ENCODE results near the gene ZNF318.
"Not testable (repeated sequence)": the region's sequence is repeated elsewhere in the genome, so short reads cannot be mapped to it uniquely, and the experiment has no call there.

The ZNF318 gene

GRCh38 chr6:43359831-43360230, 9.6 kb downstream of the ZNF318 start:
- H2BK5ac ChIP-seq (ENCODE audit: low read length): no peak overlapping the region
- no peak overlapping the region for H2BK120ac ChIP-seq (ENCODE audit: low read depth, low read length)
- no peak overlapping the region for H3K18ac ChIP-seq (ENCODE audit: low read length)
- H3K4me2 ChIP-seq (ENCODE audit: insufficient read depth, low read length, poor library complexity, severe bottlenecking): no peak overlapping the region
- H3K23ac ChIP-seq (ENCODE audit: low read depth, low read length, poor library complexity): no peak overlapping the region
- H2AFZ ChIP-seq (ENCODE audit: low read length): no peak overlapping the region
- H3K79me1 ChIP-seq (ENCODE audit: low read depth, low read length): no peaks in the 10 kb centered on the region
- H4K8ac ChIP-seq (ENCODE audit: low read depth, low read length): no peak overlapping the region
- H3K27ac ChIP-seq (replicated peaks; ENCODE audit: low read length): no peak overlapping the region
- H3K4me3 ChIP-seq (ENCODE audit: low read length in 2 of 2): no peak overlapping the region
- no peak overlapping the region for H3K4ac ChIP-seq (ENCODE audit: low read length)
- H3K36me3 ChIP-seq (replicated peaks in 1 of 2; ENCODE audit: control insufficient read depth in 2 of 2, insufficient read depth in 2 of 2, low read length in 2 of 2): peaks cover 28 to 96% of the 10 kb centered on the region in 2 donors
- H2AK5ac ChIP-seq (ENCODE audit: low read depth, low read length): no peak overlapping the region
- no peak overlapping the region for H4K91ac ChIP-seq (ENCODE audit: low read depth, low read length, poor library complexity)
- H2BK15ac ChIP-seq (ENCODE audit: low read length): no peak overlapping the region
- no peak for DNase-seq (ENCODE audit: low spot score)
- H3K14ac ChIP-seq (ENCODE audit: low read length): no peak overlapping the region
- H3K27me3 ChIP-seq (ENCODE audit: control insufficient read depth in 3 of 3, insufficient read depth in 3 of 3, low read depth in 1 of 3, low read length in 3 of 3): no peaks in the 10 kb centered on the region
- WGBS, 2 donors (ENCODE audit: extremely low coverage in 2 of 2, insufficient read length in 2 of 2, insufficient replicate concordance in 1 of 2): no CpG with 5 or more reads among the region's 1 CpG
- no peaks in the 10 kb centered on the region for H3K9me3 ChIP-seq (replicated peaks in 1 of 2; ENCODE audit: control insufficient read depth in 2 of 2, insufficient read depth in 1 of 2, low read depth in 1 of 2, low read length in 2 of 2)
- no peak overlapping the region for H3K9ac ChIP-seq (ENCODE audit: low read depth, low read length, poor library complexity)
- no peak overlapping the region for H2BK12ac ChIP-seq (ENCODE audit: low read length)
- no peaks in the 10 kb centered on the region for H3K4me1 ChIP-seq (ENCODE audit: control insufficient read depth in 2 of 2, insufficient read depth in 1 of 2, low read depth in 1 of 2, low read length in 2 of 2)

- Histone ChIP-seq H3K9me3 (replicated peaks in 1 of 2; ENCODE audit: control insufficient read depth in 2 of 2, insufficient read depth in 1 of 2, low read depth in 1 of 2, low read length in 2 of 2) (no peaks in the 10 kb centered on the region), H3K23ac (ENCODE audit: low read depth, low read length, poor library complexity) (no peak overlapping the region), H3K27me3 (ENCODE audit: control insufficient read depth in 3 of 3, insufficient read depth in 3 of 3, low read depth in 1 of 3, low read length in 3 of 3) (no peaks in the 10 kb centered on the region), H3K27ac (replicated peaks; ENCODE audit: low read length) (no peak overlapping the region), H2AK5ac (ENCODE audit: low read depth, low read length) (no peak overlapping the region), H3K18ac (ENCODE audit: low read length) (no peak overlapping the region), H3K36me3 (replicated peaks in 1 of 2; ENCODE audit: control insufficient read depth in 2 of 2, insufficient read depth in 2 of 2, low read length in 2 of 2) (peaks cover 31 to 96% of the 10 kb centered on the region in 2 donors), H2AFZ (ENCODE audit: low read length) (no peak overlapping the region), H3K14ac (ENCODE audit: low read length) (no peak overlapping the region), H2BK5ac (ENCODE audit: low read length) (no peak overlapping the region), H2BK12ac (ENCODE audit: low read length) (no peak overlapping the region), H3K9ac (ENCODE audit: low read depth, low read length, poor library complexity) (no peak overlapping the region), H3K79me1 (ENCODE audit: low read depth, low read length) (no peaks in the 10 kb centered on the region), H4K91ac (ENCODE audit: low read depth, low read length, poor library complexity) (no peak overlapping the region), H3K4me3 (ENCODE audit: low read length in 2 of 2) (no peak overlapping the region), H2BK120ac (ENCODE audit: low read depth, low read length) (no peak overlapping the region), H3K4me1 (ENCODE audit: control insufficient read depth in 2 of 2, insufficient read depth in 1 of 2, low read depth in 1 of 2, low read length in 2 of 2) (no peaks in the 10 kb centered on the region), H4K8ac (ENCODE audit: low read depth, low read length) (no peak overlapping the region), H2BK15ac (ENCODE audit: low read length) (no peak overlapping the region), H3K4me2 (ENCODE audit: insufficient read depth, low read length, poor library complexity, severe bottlenecking) (no peak overlapping the region), H3K4ac (ENCODE audit: low read length) (no peak overlapping the region)
- DNase-seq (ENCODE audit: low spot score): no peak
Measured at GRCh38 chr6:43359381-43359780, 10.1 kb downstream of the ZNF318 start.

DNA sequence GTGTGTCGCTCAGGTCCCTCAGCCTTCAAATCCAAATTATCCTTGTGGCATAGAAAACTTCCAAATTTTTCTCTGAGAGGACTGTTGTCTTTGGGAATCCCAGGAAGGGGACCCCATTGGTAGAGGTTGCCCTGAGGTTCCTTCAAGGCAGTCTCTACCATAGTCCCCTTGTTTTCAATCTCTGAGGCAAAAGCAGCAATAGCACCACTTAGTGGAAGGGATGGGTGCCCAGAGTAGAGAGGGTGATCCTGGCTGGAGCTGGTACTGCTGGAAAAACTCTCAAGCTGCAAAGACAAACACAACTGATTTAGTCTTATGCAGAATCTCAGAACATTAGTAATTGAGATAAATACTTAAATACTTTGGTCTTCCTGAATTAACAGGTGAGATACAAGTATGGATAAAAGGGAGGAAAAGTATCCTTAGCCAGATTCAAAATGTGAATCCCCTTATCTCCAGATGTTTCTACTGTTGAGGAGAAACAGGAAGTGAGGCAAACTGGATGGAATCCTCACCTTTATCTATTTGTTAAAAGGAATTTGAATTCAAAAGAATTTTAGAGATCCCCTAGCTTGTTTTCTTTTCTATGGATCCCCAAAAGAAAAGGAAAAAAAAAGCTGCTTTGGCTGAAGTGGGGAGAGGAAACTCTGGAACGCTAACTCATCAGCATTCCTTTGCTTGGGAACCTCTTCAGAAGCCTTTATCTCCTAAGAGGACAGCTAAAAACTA, 13.4 kb downstream of the ZNF318 start:
- Histone ChIP-seq H3K18ac (ENCODE audit: low read length) (no peak overlapping the region), H3K14ac (ENCODE audit: low read length) (no peak overlapping the region), H3K27ac (replicated peaks; ENCODE audit: low read length) (no peak overlapping the region), H2BK15ac (ENCODE audit: low read length) (no peak overlapping the region), H3K23ac (ENCODE audit: low read depth, low read length, poor library complexity) (no peak overlapping the region), H4K91ac (ENCODE audit: low read depth, low read length, poor library complexity) (no peak overlapping the region), H4K8ac (ENCODE audit: low read depth, low read length) (no peak overlapping the region), H2BK12ac (ENCODE audit: low read length) (no peak overlapping the region), H3K9me3 (replicated peaks in 1 of 2; ENCODE audit: control insufficient read depth in 2 of 2, insufficient read depth in 1 of 2, low read depth in 1 of 2, low read length in 2 of 2) (no peaks in the 10 kb centered on the region), H3K4me3 (ENCODE audit: low read length in 2 of 2) (no peak overlapping the region), H2BK5ac (ENCODE audit: low read length) (no peak overlapping the region), H3K79me1 (ENCODE audit: low read depth, low read length) (no peaks in the 10 kb centered on the region), H3K27me3 (ENCODE audit: control insufficient read depth in 3 of 3, insufficient read depth in 3 of 3, low read depth in 1 of 3, low read length in 3 of 3) (no peaks in the 10 kb centered on the region), H3K36me3 (replicated peaks in 1 of 2; ENCODE audit: control insufficient read depth in 2 of 2, insufficient read depth in 2 of 2, low read length in 2 of 2) (peaks cover 24 to 90% of the 10 kb centered on the region in 2 donors), H2AFZ (ENCODE audit: low read length) (no peak overlapping the region), H3K9ac (ENCODE audit: low read depth, low read length, poor library complexity) (no peak overlapping the region), H2BK120ac (ENCODE audit: low read depth, low read length) (no peak overlapping the region), H2AK5ac (ENCODE audit: low read depth, low read length) (no peak overlapping the region), H3K4ac (ENCODE audit: low read length) (no peak overlapping the region), H3K4me1 (ENCODE audit: control insufficient read depth in 2 of 2, insufficient read depth in 1 of 2, low read depth in 1 of 2, low read length in 2 of 2) (no peaks in the 10 kb centered on the region), H3K4me2 (ENCODE audit: insufficient read depth, low read length, poor library complexity, severe bottlenecking) (no peak overlapping the region)
- no peak for DNase-seq (ENCODE audit: low spot score)
- no CpG with 5 or more reads among the region's 2 CpGs for WGBS, 2 donors (ENCODE audit: extremely low coverage in 2 of 2, insufficient read length in 2 of 2, insufficient replicate concordance in 1 of 2)

- not testable (repeated sequence) for H3K9me3 ChIP-seq (replicated peaks in 1 of 2; ENCODE audit: control insufficient read depth in 2 of 2, insufficient read depth in 1 of 2, low read depth in 1 of 2, low read length in 2 of 2); H4K8ac ChIP-seq (ENCODE audit: low read depth, low read length); H3K14ac ChIP-seq (ENCODE audit: low read length); H2AK5ac ChIP-seq (ENCODE audit: low read depth, low read length); H3K18ac ChIP-seq (ENCODE audit: low read length); H3K4ac ChIP-seq (ENCODE audit: low read length); H3K23ac ChIP-seq (ENCODE audit: low read depth, low read length, poor library complexity); H2AFZ ChIP-seq (ENCODE audit: low read length); DNase-seq (ENCODE audit: low spot score); H3K27me3 ChIP-seq (ENCODE audit: control insufficient read depth in 3 of 3, insufficient read depth in 3 of 3, low read depth in 1 of 3, low read length in 3 of 3); H3K27ac ChIP-seq (replicated peaks; ENCODE audit: low read length); H2BK120ac ChIP-seq (ENCODE audit: low read depth, low read length); H3K9ac ChIP-seq (ENCODE audit: low read depth, low read length, poor library complexity); H2BK5ac ChIP-seq (ENCODE audit: low read length); H3K4me2 ChIP-seq (ENCODE audit: insufficient read depth, low read length, poor library complexity, severe bottlenecking); H3K4me3 ChIP-seq (ENCODE audit: low read length in 2 of 2); H3K79me1 ChIP-seq (ENCODE audit: low read depth, low read length); H4K91ac ChIP-seq (ENCODE audit: low read depth, low read length, poor library complexity); H3K4me1 ChIP-seq (ENCODE audit: control insufficient read depth in 2 of 2, insufficient read depth in 1 of 2, low read depth in 1 of 2, low read length in 2 of 2); H2BK12ac ChIP-seq (ENCODE audit: low read length); H2BK15ac ChIP-seq (ENCODE audit: low read length)
- no CpG with 5 or more reads among the region's 5 CpGs for WGBS, 2 donors (ENCODE audit: extremely low coverage in 2 of 2, insufficient read length in 2 of 2, insufficient replicate concordance in 1 of 2)
- peaks cover 22 to 87% of the 10 kb centered on the region in 2 donors for H3K36me3 ChIP-seq (replicated peaks in 1 of 2; ENCODE audit: control insufficient read depth in 2 of 2, insufficient read depth in 2 of 2, low read length in 2 of 2)
Measured at GRCh38 chr6:43351951-43352350, 17.5 kb downstream of the ZNF318 start.

Measured in neuronal stem cell (in vitro differentiated cells).